Immature natural killer cell (primary cell): ENCODE measurements around the gene MEIKIN. TPM values are rescaled to one million over a fixed set of nuclear protein-coding genes. Genes with fewer than 3 reads are reported as not detected.

ENCODE experiments used
- DNase-seq, 3 donors: peaks; one replicate each; pipeline ENCODE4 v3.0.0; 2022; ENCODE audit warnings: mixed read lengths in 1 of 3
- H3K27ac Mint-ChIP-seq, 6 donors: one replicate each; pipeline ENCODE4 v1.8.0; 2020; ENCODE audit warnings: mixed read lengths in 6 of 6, mild to moderate bottlenecking in 5 of 6, inconsistent platforms in 4 of 6, moderate library complexity in 3 of 6
- H3K27me3 Mint-ChIP-seq, 3 donors: one replicate each; pipeline ENCODE4 v1.8.0; 2020 to 2021; ENCODE audit warnings: low read depth in 3 of 3, mild to moderate bottlenecking in 3 of 3, mixed read lengths in 3 of 3, moderate library complexity in 3 of 3, inconsistent platforms in 1 of 3
- H3K36me3 Mint-ChIP-seq, 3 donors: one replicate each; pipeline ENCODE4 v1.8.0; 2020; ENCODE audit warnings: mixed read lengths in 3 of 3, inconsistent platforms in 2 of 3, mild to moderate bottlenecking in 2 of 3
- H3K4me1 Mint-ChIP-seq, 2 donors: one replicate each; pipeline ENCODE4 v1.8.0; 2020; ENCODE audit warnings: inconsistent platforms in 2 of 2, mild to moderate bottlenecking in 2 of 2, mixed read lengths in 2 of 2, moderate library complexity in 1 of 2
- H3K4me3 Mint-ChIP-seq, 5 donors: one replicate each; pipeline ENCODE4 v1.8.0; 2020; ENCODE audit warnings: mild to moderate bottlenecking in 5 of 5, mixed read lengths in 5 of 5, inconsistent platforms in 3 of 5, moderate library complexity in 3 of 5
- H3K9me3 Mint-ChIP-seq, 6 donors: one replicate each; pipeline ENCODE4 v1.8.0; 2020; ENCODE audit warnings: mild to moderate bottlenecking in 6 of 6, mixed read lengths in 6 of 6, inconsistent platforms in 4 of 6, moderate library complexity in 3 of 6
- polyA plus RNA-seq, 3 donors: library from polyadenylated mRNA; unstranded; fragments of 300-500 nt; fragmentation: Illumina TruSeq; gene quantifications; one replicate each; pipeline ENCODE4 v1.2.3, GENCODE V29; 2021

Gene MEIKIN
- polyA plus RNA-seq, 3 donors from 2014 or later: 0.72 TPM; not detected in 2

DNA sequence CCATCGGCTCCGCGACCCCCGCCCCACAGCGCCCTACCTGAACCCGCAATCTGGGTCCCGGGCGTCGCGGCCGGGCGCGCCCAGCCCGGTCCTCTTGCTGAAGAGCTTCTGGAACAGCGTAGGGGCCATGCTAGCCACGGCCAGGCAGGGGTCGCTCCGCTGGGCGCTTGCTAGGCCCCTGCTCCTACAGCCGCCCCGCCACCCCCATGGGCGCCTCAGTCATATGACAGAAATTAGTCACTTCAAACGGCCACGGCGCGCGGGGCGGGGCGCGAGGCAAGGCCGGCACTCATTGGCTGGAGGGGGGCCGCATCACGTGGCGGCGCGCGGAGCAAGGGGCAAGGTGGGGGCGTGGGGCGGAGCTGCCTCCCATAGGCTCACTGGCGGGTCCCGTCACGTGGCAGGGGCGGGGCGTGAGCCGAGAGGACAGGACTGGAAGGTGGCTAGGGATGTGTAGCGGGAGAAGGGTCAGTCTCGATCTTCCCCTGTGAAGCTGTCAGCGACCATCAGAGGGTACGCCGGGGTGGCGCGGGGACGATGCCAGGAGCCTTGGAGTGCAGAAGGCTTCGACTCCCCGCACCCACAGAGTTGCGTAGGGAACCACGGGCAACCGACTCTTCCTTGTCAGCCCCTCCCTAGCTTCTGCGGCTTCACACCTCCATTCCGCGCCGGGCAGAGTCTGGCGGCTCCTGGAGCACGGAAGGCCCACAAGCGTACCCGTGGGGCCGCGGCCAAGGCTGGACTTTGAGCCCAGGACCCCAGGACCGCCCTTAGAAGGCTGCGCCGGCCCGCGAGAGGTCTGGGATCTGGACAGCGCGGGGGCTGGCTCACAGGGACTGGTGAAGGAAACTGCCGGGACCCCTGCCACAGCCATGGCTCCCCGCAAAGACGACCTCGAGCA lies 148.4 kb downstream of the MEIKIN start, which contains the start of gene FNIP1:
FNIP1 (minus strand) TSS at position 225 of the 901 bp plus-strand sequence; CDS start at position 129, 96 bp downstream.
- Mint-ChIP-seq H3K36me3 (no peaks in the 10 kb centered on the region), H3K27me3 (peaks cover 8 to 17% (median 8%) of the 10 kb centered on the region in 3 donors), H3K4me1 (peaks cover 33 to 40% of the 10 kb centered on the region in 2 donors), H3K4me3 (peak within 1 kb of the TSS; percentile 95 to 98 (median 96)), H3K9me3 (no peaks in the 10 kb centered on the region), H3K27ac (peak within 1 kb of the TSS; percentile 95 to 99 (median 98))
- DNase-seq: peak; percentile 97 to 98 (median 98)

DNA sequence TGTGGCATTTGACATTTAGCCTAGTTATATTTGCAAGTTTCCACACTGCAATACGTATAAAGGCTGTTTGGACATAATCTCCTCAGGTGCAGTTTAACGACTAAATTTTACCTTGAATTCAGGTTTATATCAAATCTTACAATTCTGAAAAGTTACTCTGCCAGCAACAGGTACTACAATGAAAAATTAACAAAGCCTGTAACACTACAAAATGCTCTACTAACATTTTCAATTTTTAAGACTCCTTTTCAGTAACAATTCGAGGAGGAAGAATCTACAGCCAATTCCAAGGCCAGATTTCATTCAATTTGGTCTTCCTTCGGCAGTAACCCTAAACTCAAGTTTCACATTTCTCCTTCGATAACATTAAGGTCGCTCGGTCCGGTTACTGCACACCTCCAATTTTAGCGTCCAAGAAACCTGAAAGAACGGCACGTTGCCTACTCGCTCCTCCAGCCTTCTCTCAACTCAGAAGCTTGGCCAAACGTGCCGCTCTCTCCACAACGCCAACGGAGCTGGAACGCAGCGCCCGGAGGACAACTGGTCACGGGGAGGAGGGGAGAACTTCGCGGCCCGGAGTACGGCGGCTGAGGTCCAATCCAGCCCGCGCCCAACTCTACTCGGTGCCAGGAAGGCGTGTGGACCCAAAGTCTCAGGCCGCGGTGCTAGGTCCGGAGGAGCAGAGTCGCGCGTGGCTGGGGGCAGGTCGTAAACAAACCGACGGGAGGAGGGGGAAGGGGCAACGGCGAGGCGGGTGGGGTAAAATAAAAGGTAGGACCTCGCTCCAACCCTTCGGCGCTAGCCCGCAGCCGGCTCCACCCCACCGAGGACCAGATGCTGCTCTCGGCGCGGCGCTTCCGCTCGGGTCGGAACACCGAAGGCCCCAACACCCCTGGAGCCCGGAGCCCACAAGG lies 149.3 kb downstream of the MEIKIN start:
- Mint-ChIP-seq H3K27me3 (peaks cover 8 to 17% (median 8%) of the 10 kb centered on the region in 3 donors), H3K9me3 (no peaks in the 10 kb centered on the region), H3K27ac (peak overlapping the region; percentile 95 to 98 (median 97)), H3K36me3 (no peaks in the 10 kb centered on the region), H3K4me1 (peaks cover 33 to 45% of the 10 kb centered on the region in 2 donors), H3K4me3 (peak overlapping the region; percentile 95 to 98 (median 96))
- no peak for DNase-seq

DNA sequence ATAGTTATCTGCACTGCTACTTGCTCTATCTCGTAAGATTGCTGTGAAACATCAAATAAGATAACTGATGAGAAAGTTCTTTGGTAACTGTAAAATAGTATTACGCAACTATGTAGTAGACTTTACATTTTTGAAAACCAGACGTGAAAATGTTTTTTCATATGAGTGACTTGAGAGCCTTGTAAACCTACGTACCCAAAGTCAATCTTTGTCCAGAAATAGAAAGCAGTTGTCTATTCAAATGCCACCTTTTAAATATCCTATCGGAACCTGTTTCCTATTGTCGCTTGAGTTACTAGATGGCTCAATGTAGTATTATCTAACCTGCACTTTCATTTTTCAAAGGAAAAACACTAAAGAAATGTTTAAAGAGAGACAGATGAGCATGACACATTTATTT lies 150.2 kb downstream of the MEIKIN start:
- Mint-ChIP-seq H3K9me3 (no peaks in the 10 kb centered on the region), H3K4me3 (peak overlapping the region; percentile 95 to 98 (median 96)), H3K4me1 (peaks cover 37 to 54% of the 10 kb centered on the region in 2 donors), H3K36me3 (no peaks in the 10 kb centered on the region), H3K27me3 (peaks cover 8 to 17% (median 8%) of the 10 kb centered on the region in 3 donors), H3K27ac (peak overlapping the region; percentile 60 to 96 (median 70))
- DNase-seq: no peak

DNA sequence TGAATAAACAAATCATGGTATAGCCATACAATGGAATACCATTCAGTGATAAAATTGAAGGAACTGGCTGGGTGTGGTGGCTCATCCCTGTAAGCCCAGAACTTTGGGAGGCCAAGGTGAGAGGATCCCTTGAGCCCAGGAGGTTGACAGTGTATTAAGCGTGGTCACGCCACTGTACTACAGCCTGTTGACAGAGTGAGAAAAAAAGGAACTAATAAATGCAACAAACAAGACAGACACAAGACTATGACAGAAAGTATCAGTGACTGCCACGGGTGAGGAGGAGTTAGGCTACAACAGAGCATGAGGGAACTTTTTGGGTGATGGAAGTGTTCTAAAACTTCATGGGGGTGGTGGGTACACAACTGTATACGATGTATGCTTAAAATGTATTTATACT lies 150.9 kb downstream of the MEIKIN start:
- Mint-ChIP-seq H3K4me3 (peak overlapping the region; percentile 36 to 66 (median 61)), H3K9me3 (no peaks in the 10 kb centered on the region), H3K4me1 (peaks cover 39 to 59% of the 10 kb centered on the region in 2 donors), H3K27me3 (peaks cover 8 to 17% (median 8%) of the 10 kb centered on the region in 3 donors), H3K27ac (peak overlapping the region in 5 of 6 donors; percentile 68 to 96 (median 70)), H3K36me3 (no peaks in the 10 kb centered on the region)
- DNase-seq: no peak

DNA sequence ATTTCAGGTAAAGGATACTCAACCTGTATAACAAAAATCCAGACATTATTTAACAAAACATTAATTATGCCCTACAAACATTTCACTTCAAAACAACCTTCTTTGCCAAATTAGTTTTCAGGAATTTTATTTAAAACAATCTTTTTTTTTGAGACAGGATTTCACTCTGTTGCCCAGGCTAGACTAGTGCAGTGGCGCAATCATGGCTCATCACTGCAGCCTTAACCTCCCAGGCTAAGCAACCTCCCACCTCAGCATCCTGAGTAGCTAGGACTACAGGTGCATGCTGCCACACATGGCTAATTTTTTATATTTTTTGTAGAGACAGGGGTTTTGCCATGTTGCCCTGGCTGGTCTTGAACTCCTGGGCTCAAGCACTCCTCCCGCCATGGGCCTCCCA lies 152.6 kb downstream of the MEIKIN start:
- H3K27me3 Mint-ChIP-seq: peaks cover 8 to 17% (median 8%) of the 10 kb centered on the region in 3 donors
- H3K27ac Mint-ChIP-seq: no peak overlapping the region
- no peak for DNase-seq
- H3K36me3 Mint-ChIP-seq: no peaks in the 10 kb centered on the region
- H3K4me1 Mint-ChIP-seq: peaks cover 41 to 63% of the 10 kb centered on the region in 2 donors
- H3K9me3 Mint-ChIP-seq: no peaks in the 10 kb centered on the region
- no peak overlapping the region for H3K4me3 Mint-ChIP-seq

DNA sequence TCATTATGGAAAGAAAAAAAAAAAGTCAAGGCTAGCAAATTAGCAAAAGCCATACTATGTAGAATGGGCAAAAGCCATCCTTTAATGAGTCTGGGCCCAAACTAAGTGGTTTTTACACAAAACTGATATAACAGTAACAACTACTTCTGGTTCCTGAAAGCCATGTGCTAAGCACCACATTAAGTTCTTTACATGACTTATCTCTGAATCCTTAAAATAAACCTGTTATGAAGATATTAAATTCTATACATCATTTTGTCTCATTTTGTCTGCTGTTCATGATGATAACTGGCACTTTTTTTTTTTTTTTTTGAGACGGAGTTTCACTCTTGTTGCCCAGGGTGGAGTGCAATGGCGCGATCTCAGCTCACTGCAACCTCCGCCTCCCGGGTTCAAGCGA lies 153.6 kb downstream of the MEIKIN start:
- H3K27me3 Mint-ChIP-seq: peaks cover under 1 to 12% (median 4%) of the 10 kb centered on the region in 3 donors

DNA sequence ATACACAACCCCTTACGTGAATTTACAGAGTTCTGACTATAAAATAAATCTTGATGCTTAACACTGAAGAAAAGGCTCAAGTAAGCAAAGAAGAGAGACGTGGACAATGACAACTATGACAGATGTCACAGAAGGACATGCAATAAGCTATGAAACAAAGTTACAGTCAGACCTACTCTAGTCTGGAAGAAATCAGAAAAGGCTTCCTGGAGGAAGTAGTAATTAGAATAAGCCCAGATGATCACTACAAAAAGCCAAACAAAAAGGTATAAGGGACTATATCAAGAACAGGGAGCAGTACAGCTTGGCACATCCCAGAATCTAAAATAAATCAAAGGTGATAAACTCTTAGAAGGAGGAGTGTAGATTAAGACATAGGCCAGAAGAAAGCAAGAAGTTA lies 154.9 kb downstream of the MEIKIN start:
- Mint-ChIP-seq H3K9me3 (no peaks in the 10 kb centered on the region), H3K4me1 (peaks cover 42 to 67% of the 10 kb centered on the region in 2 donors), H3K36me3 (no peaks in the 10 kb centered on the region), H3K27ac (peak overlapping the region in 2 of 6 donors; percentile 1 to 10), H3K27me3 (peaks cover 0 to 7% (median 2%) of the 10 kb centered on the region in 3 donors), H3K4me3 (no peak overlapping the region)
- no peak for DNase-seq

More for the DNA sequence above, 153.6 kb downstream of the MEIKIN start:
- Mint-ChIP-seq H3K4me1 (peaks cover 45 to 67% of the 10 kb centered on the region in 2 donors), H3K36me3 (no peaks in the 10 kb centered on the region), H3K9me3 (no peaks in the 10 kb centered on the region), H3K27ac (no peak overlapping the region), H3K4me3 (no peak overlapping the region)
- no peak for DNase-seq

DNA sequence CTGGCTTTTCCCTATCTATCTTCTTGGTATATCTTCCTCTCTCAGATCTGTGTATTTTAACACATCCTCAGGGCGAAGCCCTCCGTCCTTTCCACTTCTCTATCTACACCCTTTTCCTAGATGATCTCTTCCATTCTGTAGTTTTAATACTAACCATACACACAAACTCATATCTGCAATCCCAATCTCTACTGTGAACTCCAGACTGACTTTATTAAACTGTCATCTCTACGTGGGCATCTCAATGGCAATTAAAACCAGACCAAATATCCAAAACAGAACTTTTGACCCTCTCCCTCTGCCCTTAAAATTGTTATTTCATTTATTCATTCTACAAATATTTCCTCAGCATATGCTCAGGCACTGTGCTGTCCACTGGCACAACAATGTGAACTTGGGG lies 155.7 kb downstream of the MEIKIN start:
- no peak overlapping the region for H3K4me3 Mint-ChIP-seq
- no peak overlapping the region for H3K27ac Mint-ChIP-seq
- H3K9me3 Mint-ChIP-seq: no peaks in the 10 kb centered on the region
- no peaks in the 10 kb centered on the region for H3K36me3 Mint-ChIP-seq
- no peak for DNase-seq
- peaks cover 34 to 59% of the 10 kb centered on the region in 2 donors for H3K4me1 Mint-ChIP-seq
- H3K27me3 Mint-ChIP-seq: peaks cover 0 to 5% (median 2%) of the 10 kb centered on the region in 3 donors

DNA sequence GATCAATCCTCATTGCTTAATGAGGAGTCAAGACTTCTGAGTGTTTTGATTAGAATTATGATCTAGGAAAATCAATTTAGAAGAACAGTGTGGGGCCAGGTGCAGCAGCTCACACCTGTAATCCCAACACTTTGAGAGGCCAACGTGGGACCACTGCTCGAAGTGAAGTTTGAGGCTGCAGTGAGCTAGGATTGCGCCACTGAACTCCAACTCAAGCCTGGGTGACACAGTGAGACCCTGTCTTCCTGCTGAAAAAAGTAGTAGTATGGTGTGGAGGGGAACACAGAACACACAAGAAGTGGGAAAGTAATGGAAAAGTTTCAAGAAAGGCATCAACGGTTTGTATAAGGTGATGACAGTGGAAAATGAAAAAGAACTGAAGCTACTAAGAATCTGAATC lies 157.7 kb downstream of the MEIKIN start:
- Mint-ChIP-seq H3K4me3 (no peak overlapping the region), H3K27me3 (peaks cover 0 to 2% (median 0%) of the 10 kb centered on the region in 3 donors), H3K4me1 (peaks cover 28 to 61% of the 10 kb centered on the region in 2 donors), H3K9me3 (no peaks in the 10 kb centered on the region), H3K27ac (peak overlapping the region in 1 of 6 donors; percentile 26), H3K36me3 (no peaks in the 10 kb centered on the region)
- no peak for DNase-seq

DNA sequence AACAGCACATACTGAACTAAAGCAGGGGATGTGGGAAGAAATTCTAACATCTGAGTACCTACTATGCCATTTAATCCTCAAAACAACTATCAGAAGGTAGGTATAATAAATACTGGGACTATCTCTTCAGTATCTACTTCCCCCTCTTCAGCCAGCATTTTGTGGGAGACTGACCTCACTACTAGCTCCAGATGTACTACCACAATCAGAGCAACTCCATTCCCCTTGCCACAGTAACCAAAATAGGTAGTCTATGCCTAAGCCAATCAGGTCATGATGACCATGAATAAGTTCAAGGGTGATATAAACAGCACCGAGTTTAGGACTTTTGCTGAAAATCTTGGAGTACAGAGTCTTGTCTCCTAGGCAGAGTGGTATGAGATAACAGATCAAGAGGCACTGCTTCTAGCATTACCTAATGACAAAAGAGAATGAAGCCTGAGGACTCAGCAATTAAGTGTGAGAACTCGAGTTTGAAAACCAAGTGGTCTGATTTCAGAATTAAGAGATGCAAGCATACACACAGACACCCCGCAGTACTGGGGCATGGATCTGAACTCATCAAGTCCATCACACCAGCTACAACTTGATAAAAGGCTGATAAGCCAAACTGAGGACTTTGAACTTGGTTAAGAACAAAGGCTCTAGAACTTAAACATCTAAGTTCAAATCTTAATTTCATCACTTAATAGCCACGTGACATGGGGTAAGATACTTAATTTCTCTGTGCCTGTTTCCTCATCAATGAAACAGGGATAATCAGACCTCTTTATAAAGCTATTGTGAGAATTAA lies 158.4 kb downstream of the MEIKIN start:
- Mint-ChIP-seq H3K27ac (no peak overlapping the region), H3K4me1 (peaks cover 28 to 67% of the 10 kb centered on the region in 2 donors), H3K9me3 (no peaks in the 10 kb centered on the region), H3K27me3 (peaks cover 0 to 2% (median 0%) of the 10 kb centered on the region in 3 donors), H3K4me3 (no peak overlapping the region), H3K36me3 (no peaks in the 10 kb centered on the region)
- no peak for DNase-seq

DNA sequence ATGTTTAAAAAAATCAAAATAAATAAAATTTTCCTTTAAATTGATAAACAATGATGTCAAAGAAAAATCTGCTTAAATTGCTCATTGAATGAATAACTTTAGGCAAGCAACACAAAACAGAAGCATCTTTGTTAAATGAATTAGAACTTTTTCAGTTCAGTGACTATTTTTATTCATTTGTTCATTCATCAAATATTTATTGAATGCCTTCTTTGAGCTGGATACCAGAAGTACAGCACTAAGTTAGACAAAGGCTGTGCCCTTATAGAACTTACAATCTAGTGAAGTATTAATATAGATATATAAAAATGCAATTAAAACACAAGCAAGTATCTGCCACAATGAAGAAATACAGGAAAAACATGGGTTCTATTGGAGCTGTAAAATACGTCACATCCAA lies 159.4 kb downstream of the MEIKIN start:
- Mint-ChIP-seq H3K4me1 (peaks cover 33 to 71% of the 10 kb centered on the region in 2 donors), H3K27ac (no peak overlapping the region), H3K27me3 (peaks cover 0 to 2% (median 0%) of the 10 kb centered on the region in 3 donors), H3K4me3 (no peak overlapping the region), H3K9me3 (no peaks in the 10 kb centered on the region), H3K36me3 (no peaks in the 10 kb centered on the region)
- no peak for DNase-seq

DNA sequence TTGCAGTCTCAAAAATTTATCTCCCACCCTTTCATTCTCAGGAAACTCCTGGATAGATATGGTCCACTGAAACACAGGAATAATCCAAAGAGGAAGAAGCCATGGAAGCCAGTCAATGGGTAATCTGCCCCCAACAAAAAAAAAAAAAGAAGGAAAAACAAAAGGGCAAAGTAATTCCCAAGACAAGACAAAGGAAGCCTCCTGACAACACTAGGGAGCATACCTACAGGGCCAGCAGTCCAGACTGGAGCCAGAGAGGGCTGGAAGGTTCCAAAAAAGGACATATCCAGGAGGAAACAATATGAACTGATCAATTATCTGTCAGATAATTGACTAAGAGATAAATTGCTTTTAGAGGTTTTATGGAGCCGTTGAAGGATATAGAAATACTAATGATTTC lies 161.6 kb downstream of the MEIKIN start:
- no peak for DNase-seq
- H3K36me3 Mint-ChIP-seq: no peaks in the 10 kb centered on the region
- no peak overlapping the region for H3K4me3 Mint-ChIP-seq
- no peak overlapping the region for H3K27ac Mint-ChIP-seq
- peaks cover 31 to 62% of the 10 kb centered on the region in 2 donors for H3K4me1 Mint-ChIP-seq
- H3K27me3 Mint-ChIP-seq: peaks cover 0 to 2% (median 0%) of the 10 kb centered on the region in 3 donors
- no peaks in the 10 kb centered on the region for H3K9me3 Mint-ChIP-seq

DNA sequence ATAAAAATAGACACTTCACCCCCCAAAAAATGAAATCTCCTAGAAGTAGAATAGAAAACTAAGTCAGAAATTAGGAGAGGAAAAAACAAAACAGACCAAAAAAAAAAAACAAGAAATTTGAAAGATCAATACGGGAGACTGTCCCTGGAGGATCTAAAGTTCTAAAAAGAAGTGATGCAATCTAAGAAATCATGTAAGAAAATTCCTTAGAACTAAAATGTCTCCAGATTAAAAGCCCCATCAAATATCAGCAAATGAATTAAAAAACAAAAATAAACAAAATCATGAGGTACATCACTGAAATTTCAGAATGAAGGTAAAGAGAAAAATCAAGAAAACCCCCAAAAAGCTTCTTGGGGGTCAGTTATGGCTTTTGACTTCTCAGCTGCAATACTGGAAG lies 162.1 kb downstream of the MEIKIN start:
- Mint-ChIP-seq H3K9me3 (no peaks in the 10 kb centered on the region), H3K27ac (peak overlapping the region in 1 of 6 donors; percentile 2), H3K27me3 (peaks cover 0 to 2% (median 0%) of the 10 kb centered on the region in 3 donors), H3K4me1 (peaks cover 31 to 62% of the 10 kb centered on the region in 2 donors), H3K4me3 (no peak overlapping the region), H3K36me3 (no peaks in the 10 kb centered on the region)
- DNase-seq: no peak
